Endothelial cell (in vitro differentiated cells): Measurements from ENCODE around the gene NEURL1. TPM values are rescaled to one million over a fixed set of nuclear protein-coding genes. Genes with fewer than 3 reads are reported as not detected.
A peak's percentile ranks its signal among the peaks of the same experiment; 100 is the strongest.

Experiments used
- DNase-seq: peaks from one replicate; pipeline ENCODE4 v3.0.0; 2021; ENCODE audit warnings: low spot score
- H3K27ac Mint-ChIP-seq: one replicate; pipeline ENCODE4 v1.8.0; 2021; ENCODE audit warnings: mixed read lengths, inconsistent platforms; ENCODE audit not compliant: unreplicated experiment
- H3K27me3 Mint-ChIP-seq: one replicate; pipeline ENCODE4 v1.8.0; 2021; ENCODE audit warnings: mild to moderate bottlenecking, moderate library complexity, mixed read lengths, inconsistent platforms; ENCODE audit not compliant: unreplicated experiment
- H3K36me3 Mint-ChIP-seq: one replicate; pipeline ENCODE4 v1.8.0; 2021; ENCODE audit warnings: mild to moderate bottlenecking, low read depth, mixed read lengths, inconsistent platforms; ENCODE audit not compliant: unreplicated experiment
- H3K4me1 Mint-ChIP-seq: one replicate; pipeline ENCODE4 v1.8.0; 2021; ENCODE audit warnings: mild to moderate bottlenecking, mixed read lengths, inconsistent platforms; ENCODE audit not compliant: unreplicated experiment
- H3K4me3 Mint-ChIP-seq: one replicate; pipeline ENCODE4 v1.8.0; 2021; ENCODE audit warnings: mild to moderate bottlenecking, mixed read lengths, inconsistent platforms; ENCODE audit not compliant: unreplicated experiment
- H3K9me3 Mint-ChIP-seq: one replicate; pipeline ENCODE4 v1.8.0; 2021; ENCODE audit warnings: mixed read lengths, inconsistent platforms; ENCODE audit not compliant: unreplicated experiment
- total RNA-seq: library from RNA; stranded (reverse); fragmentation: NEBNext Ultra II Directional; extraction: Animal tissue kit (Norgen Biotek cat#: 25700); gene quantifications from one replicate; pipeline ENCODE4 v1.2.1, GENCODE V29; 2021; ENCODE audit not compliant: unreplicated experiment
- TF ChIP-seq, protein P1 (sequence below): fragments of 200-600 bp; sonication (generic); IDR thresholded peaks from one replicate; pipeline ENCODE4 v1.5.0; 2021; ENCODE audit warnings: antibody characterized with exemption; ENCODE audit not compliant: unreplicated experiment

The NEURL1 gene
- total RNA-seq, 1 donor from 2014 or later, result 0.69 TPM

DNA sequence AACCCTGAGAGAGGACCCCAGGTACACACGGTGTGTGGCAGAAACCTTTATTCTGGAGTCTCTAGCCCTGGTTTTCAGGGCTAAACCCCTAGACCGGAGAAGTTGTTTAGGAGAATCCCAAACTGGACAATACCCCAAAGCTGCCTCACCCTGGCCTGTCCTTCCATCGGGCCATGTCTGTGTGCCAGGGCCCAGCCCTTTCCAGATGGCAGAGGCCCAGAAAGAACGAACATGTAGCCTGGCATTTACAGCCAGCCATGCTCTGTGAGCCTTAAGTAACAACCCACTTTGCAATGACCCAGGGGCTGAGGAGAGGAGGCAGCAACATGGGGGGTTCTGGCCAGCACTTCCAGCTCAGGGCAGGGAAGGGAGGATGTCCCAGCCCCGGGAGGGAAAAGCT is 142.1 kb downstream of the NEURL1 start:
- Mint-ChIP-seq H3K27ac (no peak overlapping the region), H3K36me3 (peaks cover 20% of the 10 kb centered on the region), H3K27me3 (peaks cover 16% of the 10 kb centered on the region), H3K9me3 (no peaks in the 10 kb centered on the region), H3K4me1 (peaks cover 10% of the 10 kb centered on the region), H3K4me3 (no peak overlapping the region)
- TF ChIP-seq, protein P1, sequence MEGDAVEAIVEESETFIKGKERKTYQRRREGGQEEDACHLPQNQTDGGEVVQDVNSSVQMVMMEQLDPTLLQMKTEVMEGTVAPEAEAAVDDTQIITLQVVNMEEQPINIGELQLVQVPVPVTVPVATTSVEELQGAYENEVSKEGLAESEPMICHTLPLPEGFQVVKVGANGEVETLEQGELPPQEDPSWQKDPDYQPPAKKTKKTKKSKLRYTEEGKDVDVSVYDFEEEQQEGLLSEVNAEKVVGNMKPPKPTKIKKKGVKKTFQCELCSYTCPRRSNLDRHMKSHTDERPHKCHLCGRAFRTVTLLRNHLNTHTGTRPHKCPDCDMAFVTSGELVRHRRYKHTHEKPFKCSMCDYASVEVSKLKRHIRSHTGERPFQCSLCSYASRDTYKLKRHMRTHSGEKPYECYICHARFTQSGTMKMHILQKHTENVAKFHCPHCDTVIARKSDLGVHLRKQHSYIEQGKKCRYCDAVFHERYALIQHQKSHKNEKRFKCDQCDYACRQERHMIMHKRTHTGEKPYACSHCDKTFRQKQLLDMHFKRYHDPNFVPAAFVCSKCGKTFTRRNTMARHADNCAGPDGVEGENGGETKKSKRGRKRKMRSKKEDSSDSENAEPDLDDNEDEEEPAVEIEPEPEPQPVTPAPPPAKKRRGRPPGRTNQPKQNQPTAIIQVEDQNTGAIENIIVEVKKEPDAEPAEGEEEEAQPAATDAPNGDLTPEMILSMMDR, result no peak
- no peak for DNase-seq

- peaks cover 14% of the 10 kb centered on the region for H3K27me3 Mint-ChIP-seq
- H3K4me3 Mint-ChIP-seq, result no peak overlapping the region
- no peak for DNase-seq
- H3K4me1 Mint-ChIP-seq, result peaks cover 10% of the 10 kb centered on the region
- H3K9me3 Mint-ChIP-seq, result no peaks in the 10 kb centered on the region
- peaks cover 18% of the 10 kb centered on the region for H3K36me3 Mint-ChIP-seq
- TF ChIP-seq, protein P1, result no peak
- H3K27ac Mint-ChIP-seq, result peak overlapping the region; percentile 68
Measured at GRCh38 chr10:103636492-103636891, 143.0 kb downstream of the NEURL1 start.

DNA sequence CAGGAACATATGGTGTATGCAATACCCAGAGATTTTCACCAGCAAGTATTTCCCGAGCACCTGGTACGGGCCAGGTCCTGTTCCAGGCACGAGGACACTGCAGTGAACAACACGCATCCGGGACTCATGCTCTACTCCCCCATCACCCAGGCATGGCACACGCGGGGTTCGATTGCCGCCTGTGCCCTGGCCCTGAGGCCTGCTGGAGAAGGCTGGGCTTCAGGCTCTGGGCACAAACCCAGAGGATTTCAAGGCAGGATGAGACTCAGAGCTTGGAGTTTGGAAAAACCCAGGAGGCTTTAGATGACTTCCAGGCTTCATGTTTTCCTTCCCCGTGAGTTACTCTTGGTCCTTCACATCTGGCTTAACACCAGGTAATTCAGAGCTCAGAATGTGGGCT is 143.5 kb downstream of the NEURL1 start:
- no peak overlapping the region for H3K4me3 Mint-ChIP-seq
- peaks cover 10% of the 10 kb centered on the region for H3K4me1 Mint-ChIP-seq
- peak overlapping the region; percentile 68 for H3K27ac Mint-ChIP-seq
- H3K9me3 Mint-ChIP-seq, result no peaks in the 10 kb centered on the region
- peaks cover 14% of the 10 kb centered on the region for H3K27me3 Mint-ChIP-seq
- peaks cover 18% of the 10 kb centered on the region for H3K36me3 Mint-ChIP-seq
- TF ChIP-seq, protein P1, result no peak
- DNase-seq, result no peak

- TF ChIP-seq, protein P1, result no peak
- H3K36me3 Mint-ChIP-seq, result peaks cover 13% of the 10 kb centered on the region
- H3K27ac Mint-ChIP-seq, result no peak overlapping the region
- H3K27me3 Mint-ChIP-seq, result peaks cover 14% of the 10 kb centered on the region
- no peak for DNase-seq
- H3K4me1 Mint-ChIP-seq, result peaks cover 10% of the 10 kb centered on the region
- H3K9me3 Mint-ChIP-seq, result no peaks in the 10 kb centered on the region
- no peak overlapping the region for H3K4me3 Mint-ChIP-seq
Measured at GRCh38 chr10:103637927-103638557, 144.5 kb downstream of the NEURL1 start.

DNA sequence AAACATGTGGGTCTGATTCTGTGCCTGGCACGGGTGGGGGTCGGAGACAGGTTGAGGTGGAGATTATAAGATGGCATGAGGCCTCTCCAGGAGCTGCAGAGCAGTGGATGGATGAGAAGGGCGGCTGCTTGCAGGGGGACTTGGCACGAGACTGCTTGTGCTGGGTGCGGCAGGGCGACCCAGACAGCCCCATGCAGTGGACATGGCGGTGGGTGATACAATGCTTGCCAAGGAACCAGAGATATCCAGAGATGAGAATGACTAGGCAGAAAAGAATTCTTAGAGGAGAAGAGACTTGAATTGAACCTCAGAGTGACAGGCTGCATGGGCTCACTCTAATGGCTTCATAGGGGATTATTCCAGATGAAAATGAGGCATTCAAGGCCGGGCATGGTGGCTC is 145.4 kb downstream of the NEURL1 start:
- H3K4me3 Mint-ChIP-seq, result peak overlapping the region; percentile 42
- peaks cover 10% of the 10 kb centered on the region for H3K4me1 Mint-ChIP-seq

More for the DNA sequence above, 145.4 kb downstream of the NEURL1 start:
- Mint-ChIP-seq H3K9me3 (no peaks in the 10 kb centered on the region), H3K27ac (peak overlapping the region; percentile 75), H3K27me3 (peaks cover 14% of the 10 kb centered on the region), H3K36me3 (peaks cover 19% of the 10 kb centered on the region)
- no peak for DNase-seq
- TF ChIP-seq, protein P1, result no peak
